ENCODE results near the gene COBLL1. TPM values are rescaled to one million over a fixed set of nuclear protein-coding genes. Genes with fewer than 3 reads are reported as not detected.

The COBLL1 gene
- total and polyA plus RNA-seq, 4 donors, result 16.3 to 114 (median 36.4) TPM

DNA sequence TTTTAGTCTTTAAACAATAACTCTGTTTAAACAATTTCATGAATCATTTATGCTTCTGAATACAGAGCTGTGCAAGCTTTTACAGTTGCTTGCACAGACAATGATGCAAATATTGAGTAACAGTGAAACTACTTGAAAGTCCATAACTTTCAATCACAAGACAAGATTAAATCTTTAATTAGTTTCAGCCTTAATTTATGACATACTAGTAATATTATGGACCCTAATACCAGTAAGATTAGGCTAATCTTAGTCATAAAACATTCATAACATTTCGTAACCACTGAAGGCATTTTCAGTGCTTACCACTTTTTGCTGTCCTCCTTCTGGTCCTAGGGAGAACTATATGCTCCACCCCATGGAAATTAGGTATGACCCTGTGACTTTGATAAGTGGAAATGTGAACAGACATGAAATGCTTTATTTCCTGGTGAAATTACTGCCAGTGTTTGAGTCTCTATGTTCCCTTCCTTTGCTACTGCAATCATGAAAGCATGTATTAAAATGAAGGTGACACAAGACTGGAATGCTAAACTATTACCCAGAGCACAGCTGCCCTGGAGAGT is 1.8 kb upstream of the COBLL1 start:
- Histone ChIP-seq H3K9ac (ENCODE audit: low read depth in 1 of 2, low read length in 2 of 2) (no peak overlapping the region), H3K9me3 (ENCODE audit: control insufficient read depth in 4 of 4, low read length in 3 of 4) (no peaks in the 10 kb centered on the region), H3K4me1 (ENCODE audit: control insufficient read depth in 4 of 4, insufficient read depth in 4 of 4, low read length in 3 of 4) (peaks cover 0 to 14% (median 13%) of the 10 kb centered on the region in 4 donors), H3K4me3 (ENCODE audit: low read depth in 1 of 3, low read length in 3 of 3) (no peak overlapping the region), H3K27ac (ENCODE audit: low read depth in 1 of 2, low read length in 2 of 2) (no peak overlapping the region), H3K36me3 (ENCODE audit: control insufficient read depth in 4 of 4, insufficient read depth in 3 of 4, low read depth in 1 of 4, low read length in 3 of 4) (no peaks in the 10 kb centered on the region), H3K27me3 (ENCODE audit: control insufficient read depth in 4 of 4, insufficient read depth in 4 of 4, low read length in 3 of 4) (no peaks in the 10 kb centered on the region)
- TF ChIP-seq RAD21 (IDR thresholded peaks at IDR 0.05) (peak in 1 of 2 donors; percentile 15), HNF4A (conservative IDR thresholded peaks at IDR 0.05) (no peak)
- WGBS, result 85% methylated on average over 1 of the region's 1 CpG
- DNase-seq (ENCODE audit: low spot score), result no peak

DNA sequence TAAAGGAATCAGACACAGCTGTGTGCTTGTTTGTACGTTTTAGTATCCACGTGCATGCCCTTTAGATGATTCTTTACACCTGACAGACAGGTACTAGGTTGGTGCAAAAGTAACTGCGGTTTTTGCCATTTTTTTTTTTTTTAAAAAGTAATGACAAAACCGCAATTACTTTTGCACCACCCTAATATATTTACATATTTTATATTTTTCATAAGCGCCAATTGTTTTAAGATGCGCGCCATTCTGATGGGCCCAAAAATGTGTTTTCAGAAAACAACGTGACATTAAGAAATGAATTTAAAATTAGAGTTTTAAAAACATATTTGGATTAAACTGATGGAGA is 972 bp upstream of the COBLL1 start:
- no peak for TF ChIP-seq FOXA2 (IDR thresholded peaks at IDR 0.05)
- TF ChIP-seq HNF4A (conservative IDR thresholded peaks at IDR 0.05), result no peak
- TF ChIP-seq HNF4G (IDR thresholded peaks at IDR 0.05), result no peak
- TF ChIP-seq NR2F2 (IDR thresholded peaks at IDR 0.05), result no peak
- TF ChIP-seq YY1 (IDR thresholded peaks at IDR 0.05), result no peak
- TF ChIP-seq RXRA (IDR thresholded peaks at IDR 0.05), result no peak
- TF ChIP-seq TAF1 (conservative IDR thresholded peaks at IDR 0.05), result no peak
- TF ChIP-seq, protein P1, sequence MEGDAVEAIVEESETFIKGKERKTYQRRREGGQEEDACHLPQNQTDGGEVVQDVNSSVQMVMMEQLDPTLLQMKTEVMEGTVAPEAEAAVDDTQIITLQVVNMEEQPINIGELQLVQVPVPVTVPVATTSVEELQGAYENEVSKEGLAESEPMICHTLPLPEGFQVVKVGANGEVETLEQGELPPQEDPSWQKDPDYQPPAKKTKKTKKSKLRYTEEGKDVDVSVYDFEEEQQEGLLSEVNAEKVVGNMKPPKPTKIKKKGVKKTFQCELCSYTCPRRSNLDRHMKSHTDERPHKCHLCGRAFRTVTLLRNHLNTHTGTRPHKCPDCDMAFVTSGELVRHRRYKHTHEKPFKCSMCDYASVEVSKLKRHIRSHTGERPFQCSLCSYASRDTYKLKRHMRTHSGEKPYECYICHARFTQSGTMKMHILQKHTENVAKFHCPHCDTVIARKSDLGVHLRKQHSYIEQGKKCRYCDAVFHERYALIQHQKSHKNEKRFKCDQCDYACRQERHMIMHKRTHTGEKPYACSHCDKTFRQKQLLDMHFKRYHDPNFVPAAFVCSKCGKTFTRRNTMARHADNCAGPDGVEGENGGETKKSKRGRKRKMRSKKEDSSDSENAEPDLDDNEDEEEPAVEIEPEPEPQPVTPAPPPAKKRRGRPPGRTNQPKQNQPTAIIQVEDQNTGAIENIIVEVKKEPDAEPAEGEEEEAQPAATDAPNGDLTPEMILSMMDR (IDR thresholded peaks at IDR 0.05; ENCODE audit: low read depth, low read length, missing input control), result no peak
- no peak for TF ChIP-seq JUND (IDR thresholded peaks at IDR 0.05)
- TF ChIP-seq EGR1 (IDR thresholded peaks at IDR 0.05; ENCODE audit: low read depth in 2 of 2), result no peak
- TF ChIP-seq, protein P2, sequence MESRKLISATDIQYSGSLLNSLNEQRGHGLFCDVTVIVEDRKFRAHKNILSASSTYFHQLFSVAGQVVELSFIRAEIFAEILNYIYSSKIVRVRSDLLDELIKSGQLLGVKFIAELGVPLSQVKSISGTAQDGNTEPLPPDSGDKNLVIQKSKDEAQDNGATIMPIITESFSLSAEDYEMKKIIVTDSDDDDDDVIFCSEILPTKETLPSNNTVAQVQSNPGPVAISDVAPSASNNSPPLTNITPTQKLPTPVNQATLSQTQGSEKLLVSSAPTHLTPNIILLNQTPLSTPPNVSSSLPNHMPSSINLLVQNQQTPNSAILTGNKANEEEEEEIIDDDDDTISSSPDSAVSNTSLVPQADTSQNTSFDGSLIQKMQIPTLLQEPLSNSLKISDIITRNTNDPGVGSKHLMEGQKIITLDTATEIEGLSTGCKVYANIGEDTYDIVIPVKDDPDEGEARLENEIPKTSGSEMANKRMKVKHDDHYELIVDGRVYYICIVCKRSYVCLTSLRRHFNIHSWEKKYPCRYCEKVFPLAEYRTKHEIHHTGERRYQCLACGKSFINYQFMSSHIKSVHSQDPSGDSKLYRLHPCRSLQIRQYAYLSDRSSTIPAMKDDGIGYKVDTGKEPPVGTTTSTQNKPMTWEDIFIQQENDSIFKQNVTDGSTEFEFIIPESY (IDR thresholded peaks at IDR 0.05), result no peak
- no peak for TF ChIP-seq RAD21 (IDR thresholded peaks at IDR 0.05)
- no peak for TF ChIP-seq FOXA1 (IDR thresholded peaks at IDR 0.05)
- TF ChIP-seq, protein P3, sequence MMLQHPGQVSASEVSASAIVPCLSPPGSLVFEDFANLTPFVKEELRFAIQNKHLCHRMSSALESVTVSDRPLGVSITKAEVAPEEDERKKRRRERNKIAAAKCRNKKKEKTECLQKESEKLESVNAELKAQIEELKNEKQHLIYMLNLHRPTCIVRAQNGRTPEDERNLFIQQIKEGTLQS (IDR thresholded peaks at IDR 0.05), result no peak
- no peak for TF ChIP-seq SP1 (IDR thresholded peaks at IDR 0.05)
- TF ChIP-seq, protein P4, sequence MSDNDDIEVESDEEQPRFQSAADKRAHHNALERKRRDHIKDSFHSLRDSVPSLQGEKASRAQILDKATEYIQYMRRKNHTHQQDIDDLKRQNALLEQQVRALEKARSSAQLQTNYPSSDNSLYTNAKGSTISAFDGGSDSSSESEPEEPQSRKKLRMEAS (IDR thresholded peaks at IDR 0.05), result no peak
- TF ChIP-seq, protein P5, sequence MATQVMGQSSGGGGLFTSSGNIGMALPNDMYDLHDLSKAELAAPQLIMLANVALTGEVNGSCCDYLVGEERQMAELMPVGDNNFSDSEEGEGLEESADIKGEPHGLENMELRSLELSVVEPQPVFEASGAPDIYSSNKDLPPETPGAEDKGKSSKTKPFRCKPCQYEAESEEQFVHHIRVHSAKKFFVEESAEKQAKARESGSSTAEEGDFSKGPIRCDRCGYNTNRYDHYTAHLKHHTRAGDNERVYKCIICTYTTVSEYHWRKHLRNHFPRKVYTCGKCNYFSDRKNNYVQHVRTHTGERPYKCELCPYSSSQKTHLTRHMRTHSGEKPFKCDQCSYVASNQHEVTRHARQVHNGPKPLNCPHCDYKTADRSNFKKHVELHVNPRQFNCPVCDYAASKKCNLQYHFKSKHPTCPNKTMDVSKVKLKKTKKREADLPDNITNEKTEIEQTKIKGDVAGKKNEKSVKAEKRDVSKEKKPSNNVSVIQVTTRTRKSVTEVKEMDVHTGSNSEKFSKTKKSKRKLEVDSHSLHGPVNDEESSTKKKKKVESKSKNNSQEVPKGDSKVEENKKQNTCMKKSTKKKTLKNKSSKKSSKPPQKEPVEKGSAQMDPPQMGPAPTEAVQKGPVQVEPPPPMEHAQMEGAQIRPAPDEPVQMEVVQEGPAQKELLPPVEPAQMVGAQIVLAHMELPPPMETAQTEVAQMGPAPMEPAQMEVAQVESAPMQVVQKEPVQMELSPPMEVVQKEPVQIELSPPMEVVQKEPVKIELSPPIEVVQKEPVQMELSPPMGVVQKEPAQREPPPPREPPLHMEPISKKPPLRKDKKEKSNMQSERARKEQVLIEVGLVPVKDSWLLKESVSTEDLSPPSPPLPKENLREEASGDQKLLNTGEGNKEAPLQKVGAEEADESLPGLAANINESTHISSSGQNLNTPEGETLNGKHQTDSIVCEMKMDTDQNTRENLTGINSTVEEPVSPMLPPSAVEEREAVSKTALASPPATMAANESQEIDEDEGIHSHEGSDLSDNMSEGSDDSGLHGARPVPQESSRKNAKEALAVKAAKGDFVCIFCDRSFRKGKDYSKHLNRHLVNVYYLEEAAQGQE (IDR thresholded peaks at IDR 0.05), result no peak
- TF ChIP-seq GABPA (IDR thresholded peaks at IDR 0.05 in 1 of 2, conservative IDR thresholded peaks at IDR 0.05 in 1 of 2), result no peak
- no peaks in the 10 kb centered on the region for H3K9me3 ChIP-seq (ENCODE audit: control insufficient read depth in 4 of 4, low read length in 3 of 4)
- peak overlapping the region in 1 of 2 donors; percentile 77 for H3K9ac ChIP-seq (ENCODE audit: low read depth in 1 of 2, low read length in 2 of 2)
- peaks cover 0 to 17% (median 17%) of the 10 kb centered on the region in 4 donors for H3K4me1 ChIP-seq (ENCODE audit: control insufficient read depth in 4 of 4, insufficient read depth in 4 of 4, low read length in 3 of 4)
- H3K27me3 ChIP-seq (ENCODE audit: control insufficient read depth in 4 of 4, insufficient read depth in 4 of 4, low read length in 3 of 4), result no peaks in the 10 kb centered on the region
- H3K4me3 ChIP-seq (ENCODE audit: low read depth in 1 of 3, low read length in 3 of 3), result peak overlapping the region in 2 of 3 donors; percentile 80 to 95
- WGBS, result 47% methylated on average over 8 of the region's 8 CpGs
- H3K36me3 ChIP-seq (ENCODE audit: control insufficient read depth in 4 of 4, insufficient read depth in 3 of 4, low read depth in 1 of 4, low read length in 3 of 4), result no peaks in the 10 kb centered on the region
- DNase-seq (ENCODE audit: low spot score), result no peak
- peak overlapping the region; percentile 91 to 97 for H3K27ac ChIP-seq (ENCODE audit: low read depth in 1 of 2, low read length in 2 of 2)
